ENCODE data around the gene KCNIP1.

- TF ChIP-seq EP300 (IDR thresholded peaks at IDR 0.05) (no peak), CTCF (IDR thresholded peaks at IDR 0.05) (no peak), POLR2A (IDR thresholded peaks at IDR 0.05) (no peak)
Observed at GRCh38 chr5:170741801-170742200, 238.0 kb downstream of the KCNIP1 start.

Data from tibial nerve (tissue), 4 donors.